H1 (cell line): Measurements from ENCODE around the gene UBXN1. TPM values are rescaled to one million over a fixed set of nuclear protein-coding genes. Genes with fewer than 3 reads are reported as not detected.

Source experiments
- BRCA1 ChIP-seq: IDR thresholded peaks from 2 replicates; pipeline ENCODE4 v1.6.1; 2012; ENCODE audit warnings: low read depth, low read length, improper control_type of control experiment
- E2F6 ChIP-seq: IDR thresholded peaks from 2 replicates; pipeline ENCODE4 v1.6.1; 2012; ENCODE audit warnings: inconsistent platforms
- EP300 ChIP-seq, 2 experiments: IDR thresholded peaks; 1 replicate in 1 of 2; 2 replicates in 1 of 2; pipeline ENCODE4 v1.6.1; 2011 to 2012; ENCODE audit warnings: low read depth in 2 of 2, low read length in 2 of 2, mild to moderate bottlenecking in 2 of 2, borderline replicate concordance in 1 of 2, inconsistent platforms in 1 of 2, moderate library complexity in 1 of 2
- GTF2F1 ChIP-seq: IDR thresholded peaks from 2 replicates; pipeline ENCODE4 v1.6.1; 2012; ENCODE audit warnings: low read depth, low read length, improper control_type of control experiment, borderline replicate concordance
- HDAC2 ChIP-seq, 2 experiments: fragments of 300-600 bp in 1 of 2; sonication (generic) in 1 of 2; IDR thresholded peaks; 2 replicates each; pipeline ENCODE4 v1.6.1; 2011 to 2012; ENCODE audit warnings: low read depth in 2 of 2, low read length in 2 of 2, mild to moderate bottlenecking in 2 of 2, moderate library complexity in 2 of 2, borderline replicate concordance in 1 of 2, inconsistent platforms in 1 of 2
- KDM4A ChIP-seq: IDR thresholded peaks from one replicate; pipeline ENCODE4 v1.7.1; 2012; ENCODE audit warnings: low read depth, mild to moderate bottlenecking, moderate library complexity, low read length, inconsistent platforms; ENCODE audit not compliant: severe bottlenecking
- NRF1 ChIP-seq: IDR thresholded peaks from 2 replicates; pipeline ENCODE4 v1.6.1; 2011; ENCODE audit warnings: mild to moderate bottlenecking, low read depth, low read length, improper control_type of control experiment
- SAP30 ChIP-seq: fragments of 300-600 bp; sonication (generic); IDR thresholded peaks from 2 replicates; pipeline ENCODE4 v1.7.1; 2012; ENCODE audit warnings: low read length, moderate library complexity, mild to moderate bottlenecking, inconsistent platforms; ENCODE audit not compliant: insufficient read depth, insufficient replicate concordance
- SP4 ChIP-seq: IDR thresholded peaks from 2 replicates; pipeline ENCODE4 v1.6.1; 2012; ENCODE audit warnings: low read length, inconsistent platforms
- TAF1 ChIP-seq: IDR thresholded peaks from 2 replicates; pipeline ENCODE4 v1.6.1; 2011; ENCODE audit warnings: mild to moderate bottlenecking, low read depth, low read length
- TAF7 ChIP-seq: optimal IDR thresholded peaks from 2 replicates; pipeline ENCODE3; 2011; ENCODE audit warnings: low read depth, mild to moderate bottlenecking, inconsistent platforms, low read length, moderate library complexity, borderline replicate concordance
- YY1 ChIP-seq: IDR thresholded peaks from 2 replicates; pipeline ENCODE4 v1.6.1; 2011; ENCODE audit warnings: low read depth, mild to moderate bottlenecking, low read length
- polyA plus RNA-seq, 7 experiments: library from polyadenylated mRNA; depleted of rRNA in 3 of 7; stranded (reverse) in 5 of 7; unstranded in 2 of 7; fragments of >200 nt in 5 of 7; fragments of 200-250 nt in 2 of 7; gene quantifications; 1 replicate in 5 of 7; 2 replicates in 1 of 7; 4 replicates in 1 of 7; pipeline versions ENCODE4 v1.2.1 to v1.2.3, GENCODE V29; 2011 to 2013; ENCODE audit warnings: missing spikeins in 2 of 7, mixed read lengths in 2 of 7
- total RNA-seq: library from RNA; stranded (reverse); fragmentation: NEBNext Ultra II Directional; extraction: Animal tissue kit (Norgen Biotek cat#: 25700); gene quantifications from 2 replicates; pipeline ENCODE4 v1.2.1, GENCODE V29; 2021
- TF ChIP-seq, protein P1 (sequence below): IDR thresholded peaks from 2 replicates; pipeline ENCODE4 v1.6.1; 2012; ENCODE audit warnings: inconsistent platforms

UBXN1 gene
- total and polyA plus RNA-seq, 2 of the 8 experiments (the other 6 are each of a cell fraction or from before 2014, with no cell fraction given): 78.6 to 114 TPM

DNA sequence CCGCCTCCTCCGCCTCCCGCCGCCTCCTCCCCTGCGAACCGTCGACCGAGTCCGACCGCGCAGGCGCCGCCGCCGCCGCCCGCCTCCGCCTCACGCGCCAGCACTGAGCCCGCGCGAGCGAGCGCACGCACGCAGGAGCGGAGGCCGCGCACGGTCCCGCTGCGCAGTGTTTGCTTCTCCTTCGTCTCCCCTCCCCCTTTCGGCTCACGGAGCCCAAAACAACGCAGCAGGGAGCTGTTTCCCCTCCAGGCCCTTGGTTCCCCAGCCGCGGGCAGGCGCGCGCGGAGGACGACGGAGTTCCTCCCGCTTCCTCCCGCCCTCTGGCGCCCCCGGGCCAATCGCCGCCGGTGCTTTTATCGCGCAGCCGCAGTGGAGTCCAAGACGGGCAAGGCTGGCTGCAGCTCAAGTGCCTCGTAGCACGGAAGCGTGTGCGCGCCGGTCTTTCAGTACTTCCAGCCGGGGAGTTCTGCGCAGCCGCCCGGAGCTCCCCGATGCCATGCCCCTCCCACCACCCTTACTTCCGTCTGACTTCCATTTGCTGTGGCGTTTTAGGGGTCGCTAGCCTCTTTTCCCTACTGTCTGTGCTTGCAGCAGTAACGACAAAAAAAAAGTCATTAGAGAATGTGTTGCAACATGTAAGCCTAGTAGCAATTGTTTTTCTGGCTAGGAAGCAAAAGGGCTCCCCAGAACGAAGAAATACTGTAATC lies 48.4 kb upstream of the UBXN1 start, which contains the start of gene HNRNPUL2 (continued):
- peak; percentile 64 for TF ChIP-seq NRF1
- TF ChIP-seq GTF2F1: no peak
- TF ChIP-seq TAF7: peak; percentile 23
- 0 out of 4 replicates have a peak, but pooled peaks of 1 of the 2 experiments have one; percentile 60 for TF ChIP-seq HDAC2 (IDR thresholded peaks at IDR 0.05; ENCODE audit: borderline replicate concordance in 1 of 2, low read depth in 2 of 2, low read length in 2 of 2)
- TF ChIP-seq BRCA1: no peak
- 0 out of 3 replicates have a peak, but pooled peaks of 1 of the 2 experiments have one; percentile 25 for TF ChIP-seq EP300 (IDR thresholded peaks at IDR 0.05; ENCODE audit: borderline replicate concordance in 1 of 2, low read depth in 2 of 2, low read length in 2 of 2)
- no peak for TF ChIP-seq SAP30
- TF ChIP-seq SP4: 0 out of 2 replicates have a peak, but pooled peaks have one; percentile 52
- peak; percentile 5; the same call in 1 of the 2 replicates for TF ChIP-seq YY1
- TF ChIP-seq, protein P1, sequence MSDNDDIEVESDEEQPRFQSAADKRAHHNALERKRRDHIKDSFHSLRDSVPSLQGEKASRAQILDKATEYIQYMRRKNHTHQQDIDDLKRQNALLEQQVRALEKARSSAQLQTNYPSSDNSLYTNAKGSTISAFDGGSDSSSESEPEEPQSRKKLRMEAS: peak; percentile 91
- TF ChIP-seq KDM4A: peak; percentile 64
- peak; percentile 98 for TF ChIP-seq E2F6
- TF ChIP-seq TAF1: peak; percentile 84
